ENCODE data around the gene BMP7.
"Not testable (repeated sequence)": the region's sequence is repeated elsewhere in the genome, so short reads cannot be mapped to it uniquely, and the experiment has no call there.

Gene BMP7

GRCh38 chr20:57239725-57240124 is 26.7 kb downstream of the BMP7 start:
- not testable (repeated sequence) for H3K9me3 ChIP-seq (ENCODE audit: control insufficient read depth in 2 of 2, low read length in 2 of 2); H3K9ac ChIP-seq (ENCODE audit: low read length in 2 of 2); H3K36me3 ChIP-seq (ENCODE audit: control insufficient read depth in 2 of 2, insufficient read depth in 2 of 2, low read length in 2 of 2); H3K27ac ChIP-seq (ENCODE audit: low read length); H3K4me1 ChIP-seq (ENCODE audit: control insufficient read depth, insufficient read depth, low read length); H3K4me3 ChIP-seq (ENCODE audit: low read length in 2 of 2)
- peaks cover 8 to 15% of the 10 kb centered on the region in 2 donors for H3K27me3 ChIP-seq (ENCODE audit: control insufficient read depth in 1 of 2, insufficient read depth in 2 of 2, low read length in 2 of 2)

- H3K27ac ChIP-seq (ENCODE audit: low read length); H3K9me3 ChIP-seq (ENCODE audit: control insufficient read depth in 2 of 2, low read length in 2 of 2); H3K4me1 ChIP-seq (ENCODE audit: control insufficient read depth, insufficient read depth, low read length); H3K4me3 ChIP-seq (ENCODE audit: low read length in 2 of 2); H3K9ac ChIP-seq (ENCODE audit: low read length in 2 of 2); H3K36me3 ChIP-seq (ENCODE audit: control insufficient read depth in 2 of 2, insufficient read depth in 2 of 2, low read length in 2 of 2): not testable (repeated sequence)
- peaks cover 10 to 18% of the 10 kb centered on the region in 2 donors for H3K27me3 ChIP-seq (ENCODE audit: control insufficient read depth in 1 of 2, insufficient read depth in 2 of 2, low read length in 2 of 2)
Measured at GRCh38 chr20:57239324-57239723, 27.1 kb downstream of the BMP7 start.

- Histone ChIP-seq H3K27me3 (ENCODE audit: control insufficient read depth in 1 of 2, insufficient read depth in 2 of 2, low read length in 2 of 2) (peaks cover 12 to 18% of the 10 kb centered on the region in 2 donors), H3K36me3 (ENCODE audit: control insufficient read depth in 2 of 2, insufficient read depth in 2 of 2, low read length in 2 of 2) (no peaks in the 10 kb centered on the region), H3K4me1 (ENCODE audit: control insufficient read depth, insufficient read depth, low read length) (peaks cover 2% of the 10 kb centered on the region), H3K9me3 (ENCODE audit: control insufficient read depth in 2 of 2, low read length in 2 of 2) (no peaks in the 10 kb centered on the region), H3K9ac (ENCODE audit: low read length in 2 of 2) (no peak overlapping the region), H3K27ac (ENCODE audit: low read length) (no peak overlapping the region), H3K4me3 (ENCODE audit: low read length in 2 of 2) (no peak overlapping the region)
Measured at GRCh38 chr20:57238089-57238488, 28.4 kb downstream of the BMP7 start.

GRCh38 chr20:57237585-57237953 is 28.9 kb downstream of the BMP7 start:
- Histone ChIP-seq H3K9me3 (ENCODE audit: control insufficient read depth in 2 of 2, low read length in 2 of 2) (no peaks in the 10 kb centered on the region), H3K27ac (ENCODE audit: low read length) (no peak overlapping the region), H3K9ac (ENCODE audit: low read length in 2 of 2) (no peak overlapping the region), H3K4me1 (ENCODE audit: control insufficient read depth, insufficient read depth, low read length) (peaks cover 2% of the 10 kb centered on the region), H3K27me3 (ENCODE audit: control insufficient read depth in 1 of 2, insufficient read depth in 2 of 2, low read length in 2 of 2) (peaks cover 12 to 18% of the 10 kb centered on the region in 2 donors), H3K36me3 (ENCODE audit: control insufficient read depth in 2 of 2, insufficient read depth in 2 of 2, low read length in 2 of 2) (no peaks in the 10 kb centered on the region), H3K4me3 (ENCODE audit: low read length in 2 of 2) (no peak overlapping the region)

- no peak overlapping the region for H3K27ac ChIP-seq (ENCODE audit: low read length)
- H3K27me3 ChIP-seq (ENCODE audit: control insufficient read depth in 1 of 2, insufficient read depth in 2 of 2, low read length in 2 of 2), result peaks cover 12 to 18% of the 10 kb centered on the region in 2 donors
- no peaks in the 10 kb centered on the region for H3K36me3 ChIP-seq (ENCODE audit: control insufficient read depth in 2 of 2, insufficient read depth in 2 of 2, low read length in 2 of 2)
- no peak overlapping the region for H3K9ac ChIP-seq (ENCODE audit: low read length in 2 of 2)
- no peaks in the 10 kb centered on the region for H3K9me3 ChIP-seq (ENCODE audit: control insufficient read depth in 2 of 2, low read length in 2 of 2)
- no peak overlapping the region for H3K4me3 ChIP-seq (ENCODE audit: low read length in 2 of 2)
- H3K4me1 ChIP-seq (ENCODE audit: control insufficient read depth, insufficient read depth, low read length), result peaks cover 2% of the 10 kb centered on the region
Measured at GRCh38 chr20:57236813-57237584, 29.4 kb downstream of the BMP7 start.

GRCh38 chr20:57234556-57235251 is 31.7 kb downstream of the BMP7 start:
- H3K4me1 ChIP-seq (ENCODE audit: control insufficient read depth, insufficient read depth, low read length), result no peaks in the 10 kb centered on the region
- no peak overlapping the region for H3K9ac ChIP-seq (ENCODE audit: low read length in 2 of 2)
- H3K36me3 ChIP-seq (ENCODE audit: control insufficient read depth in 2 of 2, insufficient read depth in 2 of 2, low read length in 2 of 2), result no peaks in the 10 kb centered on the region
- peaks cover 14 to 18% of the 10 kb centered on the region in 2 donors for H3K27me3 ChIP-seq (ENCODE audit: control insufficient read depth in 1 of 2, insufficient read depth in 2 of 2, low read length in 2 of 2)
- H3K4me3 ChIP-seq (ENCODE audit: low read length in 2 of 2), result no peak overlapping the region
- H3K9me3 ChIP-seq (ENCODE audit: control insufficient read depth in 2 of 2, low read length in 2 of 2), result no peaks in the 10 kb centered on the region
- no peak overlapping the region for H3K27ac ChIP-seq (ENCODE audit: low read length)

- Histone ChIP-seq H3K9ac (ENCODE audit: low read length in 2 of 2) (no peak overlapping the region), H3K36me3 (ENCODE audit: control insufficient read depth in 2 of 2, insufficient read depth in 2 of 2, low read length in 2 of 2) (no peaks in the 10 kb centered on the region), H3K27ac (ENCODE audit: low read length) (no peak overlapping the region), H3K4me1 (ENCODE audit: control insufficient read depth, insufficient read depth, low read length) (no peaks in the 10 kb centered on the region), H3K27me3 (ENCODE audit: control insufficient read depth in 1 of 2, insufficient read depth in 2 of 2, low read length in 2 of 2) (peaks cover 14% of the 10 kb centered on the region in 2 donors), H3K4me3 (ENCODE audit: low read length in 2 of 2) (no peak overlapping the region), H3K9me3 (ENCODE audit: control insufficient read depth in 2 of 2, low read length in 2 of 2) (no peaks in the 10 kb centered on the region)
Measured at GRCh38 chr20:57231951-57232428, 34.5 kb downstream of the BMP7 start.

- no peaks in the 10 kb centered on the region for H3K4me1 ChIP-seq (ENCODE audit: control insufficient read depth, insufficient read depth, low read length)
- H3K9me3 ChIP-seq (ENCODE audit: control insufficient read depth in 2 of 2, low read length in 2 of 2), result no peaks in the 10 kb centered on the region
- no peak overlapping the region for H3K9ac ChIP-seq (ENCODE audit: low read length in 2 of 2)
- no peak overlapping the region for H3K4me3 ChIP-seq (ENCODE audit: low read length in 2 of 2)
- H3K27me3 ChIP-seq (ENCODE audit: control insufficient read depth in 1 of 2, insufficient read depth in 2 of 2, low read length in 2 of 2), result peaks cover 14% of the 10 kb centered on the region in 2 donors
- H3K27ac ChIP-seq (ENCODE audit: low read length), result no peak overlapping the region
- H3K36me3 ChIP-seq (ENCODE audit: control insufficient read depth in 2 of 2, insufficient read depth in 2 of 2, low read length in 2 of 2), result no peaks in the 10 kb centered on the region
Measured at GRCh38 chr20:57231161-57231560, 35.3 kb downstream of the BMP7 start.

GRCh38 chr20:57230247-57230646 is 36.2 kb downstream of the BMP7 start:
- Histone ChIP-seq H3K27me3 (ENCODE audit: control insufficient read depth in 1 of 2, insufficient read depth in 2 of 2, low read length in 2 of 2) (peaks cover 8 to 10% of the 10 kb centered on the region in 2 donors), H3K4me1 (ENCODE audit: control insufficient read depth, insufficient read depth, low read length) (no peaks in the 10 kb centered on the region), H3K27ac (ENCODE audit: low read length) (no peak overlapping the region), H3K9ac (ENCODE audit: low read length in 2 of 2) (no peak overlapping the region), H3K4me3 (ENCODE audit: low read length in 2 of 2) (no peak overlapping the region), H3K36me3 (ENCODE audit: control insufficient read depth in 2 of 2, insufficient read depth in 2 of 2, low read length in 2 of 2) (no peaks in the 10 kb centered on the region), H3K9me3 (ENCODE audit: control insufficient read depth in 2 of 2, low read length in 2 of 2) (no peaks in the 10 kb centered on the region)

GRCh38 chr20:57229490-57229889 is 37.0 kb downstream of the BMP7 start:
- Histone ChIP-seq H3K36me3 (ENCODE audit: control insufficient read depth in 2 of 2, insufficient read depth in 2 of 2, low read length in 2 of 2) (no peaks in the 10 kb centered on the region), H3K9me3 (ENCODE audit: control insufficient read depth in 2 of 2, low read length in 2 of 2) (no peaks in the 10 kb centered on the region), H3K27me3 (ENCODE audit: control insufficient read depth in 1 of 2, insufficient read depth in 2 of 2, low read length in 2 of 2) (peaks cover 1 to 3% of the 10 kb centered on the region in 2 donors), H3K4me3 (ENCODE audit: low read length in 2 of 2) (no peak overlapping the region), H3K4me1 (ENCODE audit: control insufficient read depth, insufficient read depth, low read length) (peaks cover 1% of the 10 kb centered on the region), H3K27ac (ENCODE audit: low read length) (no peak overlapping the region), H3K9ac (ENCODE audit: low read length in 2 of 2) (no peak overlapping the region)

- H3K36me3 ChIP-seq (ENCODE audit: control insufficient read depth in 2 of 2, insufficient read depth in 2 of 2, low read length in 2 of 2), result no peaks in the 10 kb centered on the region
- no peaks in the 10 kb centered on the region for H3K9me3 ChIP-seq (ENCODE audit: control insufficient read depth in 2 of 2, low read length in 2 of 2)
- peaks cover 0 to 2% of the 10 kb centered on the region in 2 donors for H3K27me3 ChIP-seq (ENCODE audit: control insufficient read depth in 1 of 2, insufficient read depth in 2 of 2, low read length in 2 of 2)
- no peak overlapping the region for H3K27ac ChIP-seq (ENCODE audit: low read length)
- H3K9ac ChIP-seq (ENCODE audit: low read length in 2 of 2), result no peak overlapping the region
- H3K4me1 ChIP-seq (ENCODE audit: control insufficient read depth, insufficient read depth, low read length), result peaks cover 9% of the 10 kb centered on the region
- no peak overlapping the region for H3K4me3 ChIP-seq (ENCODE audit: low read length in 2 of 2)
Measured at GRCh38 chr20:57225830-57226229, 40.6 kb downstream of the BMP7 start.
